Measurements from ENCODE around the gene WDR19.

WDR19 gene

DNA sequence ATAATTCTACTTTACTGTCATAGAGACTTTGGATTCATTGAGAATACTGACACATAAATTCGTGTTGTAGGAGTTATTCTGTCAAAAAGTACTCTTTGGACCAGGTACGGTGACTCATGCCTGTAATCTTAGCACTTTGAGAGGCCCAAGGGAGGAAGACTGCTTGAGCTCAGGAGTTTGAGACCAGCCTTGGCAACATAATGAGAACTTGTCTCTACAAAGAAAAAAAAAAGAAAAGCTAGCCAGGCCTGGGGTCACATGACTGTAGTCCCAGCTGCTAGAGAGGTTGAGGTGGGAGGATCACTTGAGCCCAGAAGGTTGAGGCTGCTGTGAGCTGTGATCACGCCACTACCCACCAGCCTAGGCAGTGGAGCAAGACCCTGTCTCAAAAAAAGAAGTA is 54.9 kb downstream of the WDR19 start:
- whole genome bisulfite sequencing, 2 donors (ENCODE audit: extremely low coverage in 2 of 2, insufficient read length in 2 of 2, insufficient replicate concordance in 1 of 2): no CpG with 5 or more reads among the region's 3 CpGs
- H3K27ac ChIP-seq (replicated peaks; ENCODE audit: low read length): no peak overlapping the region
- no peak for DNase-seq (ENCODE audit: low spot score)

DNA sequence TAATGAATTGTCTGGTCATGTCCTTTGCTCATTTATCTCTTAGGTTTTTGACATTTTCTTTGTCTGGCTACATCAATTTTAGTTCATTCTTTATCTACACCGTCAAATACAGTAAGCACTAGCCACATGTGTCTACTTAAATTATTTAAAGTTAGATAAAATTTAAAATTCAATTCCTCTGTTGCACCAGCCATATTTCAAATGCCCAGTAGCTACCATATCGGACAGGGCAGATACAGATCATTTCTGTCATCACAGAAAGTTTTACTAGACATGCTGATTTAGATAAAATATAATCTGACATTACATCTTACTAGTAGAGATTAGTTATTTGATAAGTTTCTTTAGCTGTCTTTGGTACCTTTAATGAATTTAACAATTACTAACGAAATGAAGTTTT is 61.1 kb downstream of the WDR19 start:
- Histone ChIP-seq H3K9me3 (replicated peaks in 1 of 2; ENCODE audit: control insufficient read depth in 2 of 2, insufficient read depth in 1 of 2, low read depth in 1 of 2, low read length in 2 of 2) (peaks cover 2 to 13% of the 10 kb centered on the region in 2 donors), H3K4me3 (ENCODE audit: low read length in 2 of 2) (no peak overlapping the region), H3K9ac (ENCODE audit: low read depth, low read length, poor library complexity) (no peak overlapping the region), H3K79me1 (ENCODE audit: low read depth, low read length) (no peaks in the 10 kb centered on the region), H2AK5ac (ENCODE audit: low read depth, low read length) (no peak overlapping the region), H2BK5ac (ENCODE audit: low read length) (no peak overlapping the region), H3K27me3 (ENCODE audit: control insufficient read depth in 3 of 3, insufficient read depth in 3 of 3, low read depth in 1 of 3, low read length in 3 of 3) (no peaks in the 10 kb centered on the region), H3K27ac (replicated peaks; ENCODE audit: low read length) (no peak overlapping the region), H3K4me2 (ENCODE audit: insufficient read depth, low read length, poor library complexity, severe bottlenecking) (no peak overlapping the region), H2AFZ (ENCODE audit: low read length) (no peak overlapping the region), H2BK15ac (ENCODE audit: low read length) (no peak overlapping the region), H4K8ac (ENCODE audit: low read depth, low read length) (no peak overlapping the region), H4K91ac (ENCODE audit: low read depth, low read length, poor library complexity) (no peak overlapping the region), H2BK12ac (ENCODE audit: low read length) (no peak overlapping the region), H3K36me3 (replicated peaks in 1 of 2; ENCODE audit: control insufficient read depth in 2 of 2, insufficient read depth in 2 of 2, low read length in 2 of 2) (peaks cover 6 to 37% of the 10 kb centered on the region in 2 donors), H3K14ac (ENCODE audit: low read length) (no peak overlapping the region), H3K23ac (ENCODE audit: low read depth, low read length, poor library complexity) (no peak overlapping the region), H3K18ac (ENCODE audit: low read length) (no peak overlapping the region), H3K4me1 (ENCODE audit: control insufficient read depth in 2 of 2, insufficient read depth in 1 of 2, low read depth in 1 of 2, low read length in 2 of 2) (no peaks in the 10 kb centered on the region), H2BK120ac (ENCODE audit: low read depth, low read length) (no peak overlapping the region), H3K4ac (ENCODE audit: low read length) (no peak overlapping the region)
- no peak for DNase-seq (ENCODE audit: low spot score)
- WGBS, 2 donors (ENCODE audit: extremely low coverage in 2 of 2, insufficient read length in 2 of 2, insufficient replicate concordance in 1 of 2): no CpG with 5 or more reads among the region's 3 CpGs

More for the DNA sequence above, 54.9 kb downstream of the WDR19 start:
- no peak overlapping the region for H3K18ac ChIP-seq (ENCODE audit: low read length)
- H2AK5ac ChIP-seq (ENCODE audit: low read depth, low read length): no peak overlapping the region
- no peak overlapping the region for H3K4me3 ChIP-seq (ENCODE audit: low read length in 2 of 2)
- H2BK5ac ChIP-seq (ENCODE audit: low read length): no peak overlapping the region
- no peak overlapping the region for H4K91ac ChIP-seq (ENCODE audit: low read depth, low read length, poor library complexity)
- H3K4me1 ChIP-seq (ENCODE audit: control insufficient read depth in 2 of 2, insufficient read depth in 1 of 2, low read depth in 1 of 2, low read length in 2 of 2): no peaks in the 10 kb centered on the region
- H4K8ac ChIP-seq (ENCODE audit: low read depth, low read length): no peak overlapping the region
- no peak overlapping the region for H3K4ac ChIP-seq (ENCODE audit: low read length)
- H2BK120ac ChIP-seq (ENCODE audit: low read depth, low read length): no peak overlapping the region
- peaks cover 0 to 4% of the 10 kb centered on the region in 2 donors for H3K9me3 ChIP-seq (replicated peaks in 1 of 2; ENCODE audit: control insufficient read depth in 2 of 2, insufficient read depth in 1 of 2, low read depth in 1 of 2, low read length in 2 of 2)
- H3K27me3 ChIP-seq (ENCODE audit: control insufficient read depth in 3 of 3, insufficient read depth in 3 of 3, low read depth in 1 of 3, low read length in 3 of 3): no peaks in the 10 kb centered on the region
- no peak overlapping the region for H2AFZ ChIP-seq (ENCODE audit: low read length)
- H3K4me2 ChIP-seq (ENCODE audit: insufficient read depth, low read length, poor library complexity, severe bottlenecking): no peak overlapping the region
- H3K36me3 ChIP-seq (replicated peaks in 1 of 2; ENCODE audit: control insufficient read depth in 2 of 2, insufficient read depth in 2 of 2, low read length in 2 of 2): peaks cover 4 to 40% of the 10 kb centered on the region in 2 donors
- no peak overlapping the region for H2BK15ac ChIP-seq (ENCODE audit: low read length)
- no peak overlapping the region for H3K23ac ChIP-seq (ENCODE audit: low read depth, low read length, poor library complexity)
- H3K14ac ChIP-seq (ENCODE audit: low read length): no peak overlapping the region
- no peak overlapping the region for H3K9ac ChIP-seq (ENCODE audit: low read depth, low read length, poor library complexity)
- H2BK12ac ChIP-seq (ENCODE audit: low read length): no peak overlapping the region
- H3K79me1 ChIP-seq (ENCODE audit: low read depth, low read length): no peaks in the 10 kb centered on the region

- H3K27me3 ChIP-seq (ENCODE audit: control insufficient read depth in 3 of 3, insufficient read depth in 3 of 3, low read depth in 1 of 3, low read length in 3 of 3): no peaks in the 10 kb centered on the region
- H3K18ac ChIP-seq (ENCODE audit: low read length): no peak overlapping the region
- H2AK5ac ChIP-seq (ENCODE audit: low read depth, low read length): no peak overlapping the region
- no peak overlapping the region for H4K91ac ChIP-seq (ENCODE audit: low read depth, low read length, poor library complexity)
- no CpG with 5 or more reads among the region's 2 CpGs for WGBS, 2 donors (ENCODE audit: extremely low coverage in 2 of 2, insufficient read length in 2 of 2, insufficient replicate concordance in 1 of 2)
- no peak overlapping the region for H2BK15ac ChIP-seq (ENCODE audit: low read length)
- H4K8ac ChIP-seq (ENCODE audit: low read depth, low read length): no peak overlapping the region
- no peak for DNase-seq (ENCODE audit: low spot score)
- H3K4me3 ChIP-seq (ENCODE audit: low read length in 2 of 2): no peak overlapping the region
- H3K27ac ChIP-seq (replicated peaks; ENCODE audit: low read length): no peak overlapping the region
- no peak overlapping the region for H3K9ac ChIP-seq (ENCODE audit: low read depth, low read length, poor library complexity)
- H3K4me1 ChIP-seq (ENCODE audit: control insufficient read depth in 2 of 2, insufficient read depth in 1 of 2, low read depth in 1 of 2, low read length in 2 of 2): no peaks in the 10 kb centered on the region
- peaks cover 0 to 4% of the 10 kb centered on the region in 2 donors for H3K9me3 ChIP-seq (replicated peaks in 1 of 2; ENCODE audit: control insufficient read depth in 2 of 2, insufficient read depth in 1 of 2, low read depth in 1 of 2, low read length in 2 of 2)
- H3K4ac ChIP-seq (ENCODE audit: low read length): no peak overlapping the region
- no peak overlapping the region for H3K14ac ChIP-seq (ENCODE audit: low read length)
- H3K79me1 ChIP-seq (ENCODE audit: low read depth, low read length): no peaks in the 10 kb centered on the region
- H3K36me3 ChIP-seq (replicated peaks in 1 of 2; ENCODE audit: control insufficient read depth in 2 of 2, insufficient read depth in 2 of 2, low read length in 2 of 2): peaks cover 2 to 51% of the 10 kb centered on the region in 2 donors
- H3K4me2 ChIP-seq (ENCODE audit: insufficient read depth, low read length, poor library complexity, severe bottlenecking): no peak overlapping the region
- H2BK120ac ChIP-seq (ENCODE audit: low read depth, low read length): no peak overlapping the region
- no peak overlapping the region for H2BK12ac ChIP-seq (ENCODE audit: low read length)
- H3K23ac ChIP-seq (ENCODE audit: low read depth, low read length, poor library complexity): no peak overlapping the region
- H2BK5ac ChIP-seq (ENCODE audit: low read length): no peak overlapping the region
- no peak overlapping the region for H2AFZ ChIP-seq (ENCODE audit: low read length)
Observed at GRCh38 chr4:39255266-39255665, 72.9 kb downstream of the WDR19 start.

GRCh38 chr4:39255871-39256270 is 73.5 kb downstream of the WDR19 start:
- no peak for DNase-seq (ENCODE audit: low spot score)
- H3K27ac ChIP-seq (replicated peaks; ENCODE audit: low read length): no peak overlapping the region
- no CpG with 5 or more reads among the region's 5 CpGs for WGBS, 2 donors (ENCODE audit: extremely low coverage in 2 of 2, insufficient read length in 2 of 2, insufficient replicate concordance in 1 of 2)

More at GRCh38 chr4:39255871-39256270, 73.5 kb downstream of the WDR19 start:
- no peak overlapping the region for H3K23ac ChIP-seq (ENCODE audit: low read depth, low read length, poor library complexity)
- H2AFZ ChIP-seq (ENCODE audit: low read length): no peak overlapping the region
- peaks cover 0 to 4% of the 10 kb centered on the region in 2 donors for H3K9me3 ChIP-seq (replicated peaks in 1 of 2; ENCODE audit: control insufficient read depth in 2 of 2, insufficient read depth in 1 of 2, low read depth in 1 of 2, low read length in 2 of 2)
- H3K4ac ChIP-seq (ENCODE audit: low read length): no peak overlapping the region
- no peaks in the 10 kb centered on the region for H3K27me3 ChIP-seq (ENCODE audit: control insufficient read depth in 3 of 3, insufficient read depth in 3 of 3, low read depth in 1 of 3, low read length in 3 of 3)
- H4K91ac ChIP-seq (ENCODE audit: low read depth, low read length, poor library complexity): no peak overlapping the region
- H2BK15ac ChIP-seq (ENCODE audit: low read length): no peak overlapping the region
- peaks cover 6 to 54% of the 10 kb centered on the region in 2 donors for H3K36me3 ChIP-seq (replicated peaks in 1 of 2; ENCODE audit: control insufficient read depth in 2 of 2, insufficient read depth in 2 of 2, low read length in 2 of 2)
- H2BK12ac ChIP-seq (ENCODE audit: low read length): no peak overlapping the region
- H3K4me3 ChIP-seq (ENCODE audit: low read length in 2 of 2): no peak overlapping the region
- H3K14ac ChIP-seq (ENCODE audit: low read length): no peak overlapping the region
- H3K4me1 ChIP-seq (ENCODE audit: control insufficient read depth in 2 of 2, insufficient read depth in 1 of 2, low read depth in 1 of 2, low read length in 2 of 2): no peaks in the 10 kb centered on the region
- H3K18ac ChIP-seq (ENCODE audit: low read length): no peak overlapping the region
- no peak overlapping the region for H2BK5ac ChIP-seq (ENCODE audit: low read length)
- H3K79me1 ChIP-seq (ENCODE audit: low read depth, low read length): no peaks in the 10 kb centered on the region
- H3K4me2 ChIP-seq (ENCODE audit: insufficient read depth, low read length, poor library complexity, severe bottlenecking): no peak overlapping the region
- H4K8ac ChIP-seq (ENCODE audit: low read depth, low read length): no peak overlapping the region
- no peak overlapping the region for H2AK5ac ChIP-seq (ENCODE audit: low read depth, low read length)
- H3K9ac ChIP-seq (ENCODE audit: low read depth, low read length, poor library complexity): no peak overlapping the region
- H2BK120ac ChIP-seq (ENCODE audit: low read depth, low read length): no peak overlapping the region

Measured in neuronal stem cell (in vitro differentiated cells).